DND-41 (cell line): ENCODE data around the gene ZNF484.
"Not testable (repeated sequence)": the region's sequence is repeated elsewhere in the genome, so short reads cannot be mapped to it uniquely, and the experiment has no call there.

Source experiments
- CTCF ChIP-seq: IDR thresholded peaks from 2 replicates; pipeline ENCODE4 v1.5.1; 2012; ENCODE audit warnings: borderline replicate concordance, low read length, moderate library complexity, mild to moderate bottlenecking; ENCODE audit not compliant: poor library complexity, severe bottlenecking; ENCODE audit errors: extremely low read depth
- EZH2 ChIP-seq: IDR thresholded peaks from 3 replicates; pipeline ENCODE4 v1.6.1; 2012; ENCODE audit warnings: borderline replicate concordance, low read depth, mild to moderate bottlenecking, moderate library complexity, low read length, inconsistent platforms; ENCODE audit not compliant: severe bottlenecking

- not testable (repeated sequence) for TF ChIP-seq CTCF, EZH2
Measured at GRCh38 chr9:92893916-92894610, 16.2 kb upstream of the ZNF484 start.
